Measurements from ENCODE around the gene DPF3.

GRCh38 chr14:72662214-72662613 lies 231.7 kb downstream of the DPF3 start:
- no peak for TF ChIP-seq POLR2AphosphoS5 (IDR thresholded peaks at IDR 0.05)
- TF ChIP-seq POLR2A (IDR thresholded peaks at IDR 0.05), result no peak
- no peak for TF ChIP-seq CTCF (IDR thresholded peaks at IDR 0.05)

All from prostate gland (tissue), 2 donors.